SHP77 (cell line): Measurements from ENCODE around the gene GCLM.
"Not testable (repeated sequence)": the region's sequence is repeated elsewhere in the genome, so short reads cannot be mapped to it uniquely, and the experiment has no call there.

ENCODE experiments used
- DNase-seq, 2 experiments: peaks; one replicate each; lab custom pipeline; 2025; lab: John Stamatoyannopoulos, UW

The GCLM gene

GRCh38 chr1:93909146-93910050, at the start of gene GCLM:
Gene GCLM, minus strand, starts transcription at chr1:93909430. Its CDS starts 267 bp downstream, at chr1:93909163.
- DNase-seq, result peak; percentile 84 to 85

DNA sequence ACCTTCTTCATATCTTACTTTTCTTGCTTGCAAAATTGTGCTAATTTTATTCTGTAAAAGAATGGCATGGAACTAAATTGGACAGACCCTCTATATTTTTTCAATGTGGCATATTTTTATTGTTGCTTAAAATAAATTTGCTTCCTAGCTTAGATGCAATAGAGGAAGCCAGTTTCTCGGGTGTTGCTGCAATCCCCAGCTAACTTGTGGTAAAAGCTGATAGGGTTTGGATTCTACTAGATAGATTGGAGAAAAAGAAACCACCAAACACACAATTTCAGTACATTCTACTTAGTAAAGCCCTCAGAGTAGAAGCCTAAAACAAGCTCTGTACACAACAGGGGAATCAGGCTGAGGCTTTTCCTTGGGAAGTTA, 49.5 kb upstream of the GCLM start:
- no peak for DNase-seq

- no peak for DNase-seq
Observed at GRCh38 chr1:93958032-93958725, 48.9 kb upstream of the GCLM start.

DNA sequence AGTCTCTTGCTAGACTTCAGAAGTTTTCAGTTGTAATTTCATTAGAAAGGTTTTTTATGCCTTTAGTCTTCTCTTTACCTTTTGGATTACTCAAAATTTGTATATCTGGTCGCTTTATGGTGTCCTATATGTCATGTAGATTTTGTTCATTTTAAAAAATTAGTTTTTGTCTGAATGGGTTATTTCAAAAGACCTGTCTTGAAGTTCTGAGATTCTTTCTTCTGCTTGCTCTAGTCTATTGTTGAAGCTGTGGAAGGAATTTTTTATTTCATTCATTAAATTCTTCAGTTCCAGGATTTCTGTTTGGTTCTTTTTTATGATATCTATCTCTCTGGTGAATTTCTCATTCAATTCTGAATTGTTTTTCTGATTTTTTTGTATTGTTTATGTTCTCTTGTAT, 46.5 kb upstream of the GCLM start:
- no peak for DNase-seq

DNA sequence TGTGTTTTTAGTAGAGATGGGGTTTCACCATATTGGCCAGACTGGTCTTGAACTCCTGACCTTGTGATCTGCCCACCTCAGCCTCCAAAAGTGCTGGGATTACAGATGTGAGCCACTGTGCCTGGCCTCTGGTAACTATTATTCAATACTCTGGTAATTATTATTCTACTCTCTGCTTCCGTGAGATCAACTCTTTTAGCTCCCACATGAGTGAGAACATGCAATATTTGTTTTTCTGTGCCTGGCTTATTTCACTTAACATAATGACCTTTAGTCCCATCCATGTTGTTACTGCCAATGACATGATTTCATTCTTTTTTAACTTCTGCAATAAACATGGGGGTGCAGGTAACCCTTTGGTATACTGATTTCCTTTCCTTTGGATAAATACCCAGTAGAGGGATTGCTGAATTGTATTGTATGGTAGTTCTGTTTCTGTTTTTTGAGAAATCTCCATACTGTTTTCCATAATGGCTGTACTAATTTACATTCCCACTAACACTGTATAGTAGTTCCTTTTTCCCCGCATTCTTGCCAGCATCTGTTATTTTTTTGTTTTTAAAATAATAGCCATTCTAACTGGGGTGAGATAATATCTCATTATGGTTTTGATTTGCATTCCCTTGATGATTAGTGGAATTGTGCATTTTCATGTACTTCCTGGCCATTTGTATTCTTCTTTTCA, 37.9 kb upstream of the GCLM start:
- DNase-seq, result not testable (repeated sequence)

- DNase-seq, result no peak
Observed at GRCh38 chr1:93938461-93939145, 29.4 kb upstream of the GCLM start.

DNA sequence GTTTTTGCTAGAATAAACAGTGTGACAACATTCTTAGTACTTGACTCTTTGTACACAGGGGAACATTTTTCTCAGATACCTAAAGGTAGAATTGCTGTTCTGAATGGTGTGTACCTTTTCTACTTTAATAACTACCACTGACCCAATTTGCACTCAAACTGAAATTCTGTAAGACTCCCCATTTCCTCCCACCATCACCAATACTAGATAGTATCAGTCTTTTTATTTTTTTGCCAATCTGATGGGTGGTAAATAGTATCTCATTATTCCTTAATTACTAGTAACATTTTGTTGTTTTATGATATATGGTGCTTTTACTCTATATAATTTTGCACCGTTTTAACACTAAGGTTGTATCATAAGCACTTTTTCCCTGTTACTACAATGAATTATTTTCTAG, 28.8 kb upstream of the GCLM start:
- no peak for DNase-seq

DNA sequence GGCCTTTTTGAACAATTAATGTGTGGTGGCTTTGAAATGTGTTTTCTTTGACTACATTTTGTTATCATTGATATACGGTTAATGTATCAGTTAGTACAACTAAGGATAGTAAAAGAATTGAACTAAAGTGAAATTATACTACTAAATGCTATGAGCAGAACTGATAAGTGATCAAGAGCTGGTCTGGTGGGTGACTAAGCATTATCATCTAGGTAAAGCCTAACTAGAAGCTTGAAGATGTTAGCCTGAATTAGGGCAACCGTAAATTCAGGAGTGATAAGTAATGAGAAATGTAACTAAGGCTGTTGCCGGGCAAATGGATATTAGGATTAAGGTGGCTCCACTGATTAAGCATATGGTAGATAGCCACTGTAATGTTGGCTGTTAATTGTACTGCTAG, 16.0 kb upstream of the GCLM start:
- DNase-seq, result no peak

DNA sequence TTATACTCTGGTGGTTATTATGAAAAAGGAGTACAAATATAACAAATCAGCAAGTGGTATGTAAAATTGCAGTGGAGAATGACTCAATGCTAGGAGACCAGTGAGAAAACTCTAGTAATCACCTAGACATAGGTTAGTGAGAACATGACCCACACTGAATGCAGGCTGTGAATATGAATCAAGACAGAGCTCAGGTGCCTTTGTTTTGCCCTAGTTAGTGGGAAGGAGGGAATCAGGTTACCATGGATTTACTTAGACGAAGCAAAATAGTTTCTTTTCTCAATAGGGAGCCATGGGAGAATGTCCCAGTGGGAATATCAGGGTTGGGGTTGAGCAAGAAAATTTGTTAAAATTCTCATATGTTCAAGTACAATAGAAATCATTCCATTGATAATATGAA, 10.6 kb upstream of the GCLM start:
- no peak for DNase-seq

DNA sequence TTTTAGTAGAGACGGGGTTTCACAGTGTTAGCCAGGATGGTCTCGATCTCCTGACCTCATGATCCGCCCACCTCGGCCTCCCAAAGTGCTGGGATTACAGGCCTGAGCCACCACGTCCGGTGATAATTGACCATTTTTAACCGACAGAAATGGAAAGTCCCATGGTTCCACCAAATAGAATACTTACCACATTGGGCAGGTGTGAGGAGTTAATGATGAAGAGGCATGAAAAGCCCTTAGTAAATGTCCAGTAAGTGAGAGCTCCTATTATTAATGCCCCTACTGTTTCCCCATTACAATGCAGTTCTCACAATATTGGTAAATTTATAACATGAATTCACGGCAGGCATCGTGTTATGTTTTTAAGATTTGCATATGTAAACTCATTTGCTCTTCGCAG, 8.1 kb upstream of the GCLM start:
- no peak for DNase-seq

GRCh38 chr1:93910880-93911279, 1.6 kb upstream of the GCLM start:
- DNase-seq, result not testable (repeated sequence)

DNA sequence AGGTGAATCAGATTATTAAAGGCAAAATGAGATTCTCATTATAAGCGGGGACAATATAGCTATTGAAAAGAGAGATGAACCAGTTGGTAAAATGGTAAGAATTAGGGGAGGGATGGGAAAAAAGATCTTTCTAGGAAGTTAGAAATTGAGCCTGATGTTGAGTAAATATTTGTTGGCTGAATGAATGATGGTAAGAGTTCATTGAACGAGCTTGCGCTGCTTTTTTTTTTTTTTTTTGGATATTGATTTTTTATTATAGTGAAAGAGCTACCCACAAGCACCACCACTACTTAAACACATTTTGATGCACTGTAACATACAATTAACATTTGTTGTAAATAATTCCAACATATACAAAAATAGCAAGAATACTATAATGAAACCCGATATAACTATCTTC, 1.1 kb upstream of the GCLM start:
- DNase-seq, result no peak

DNA sequence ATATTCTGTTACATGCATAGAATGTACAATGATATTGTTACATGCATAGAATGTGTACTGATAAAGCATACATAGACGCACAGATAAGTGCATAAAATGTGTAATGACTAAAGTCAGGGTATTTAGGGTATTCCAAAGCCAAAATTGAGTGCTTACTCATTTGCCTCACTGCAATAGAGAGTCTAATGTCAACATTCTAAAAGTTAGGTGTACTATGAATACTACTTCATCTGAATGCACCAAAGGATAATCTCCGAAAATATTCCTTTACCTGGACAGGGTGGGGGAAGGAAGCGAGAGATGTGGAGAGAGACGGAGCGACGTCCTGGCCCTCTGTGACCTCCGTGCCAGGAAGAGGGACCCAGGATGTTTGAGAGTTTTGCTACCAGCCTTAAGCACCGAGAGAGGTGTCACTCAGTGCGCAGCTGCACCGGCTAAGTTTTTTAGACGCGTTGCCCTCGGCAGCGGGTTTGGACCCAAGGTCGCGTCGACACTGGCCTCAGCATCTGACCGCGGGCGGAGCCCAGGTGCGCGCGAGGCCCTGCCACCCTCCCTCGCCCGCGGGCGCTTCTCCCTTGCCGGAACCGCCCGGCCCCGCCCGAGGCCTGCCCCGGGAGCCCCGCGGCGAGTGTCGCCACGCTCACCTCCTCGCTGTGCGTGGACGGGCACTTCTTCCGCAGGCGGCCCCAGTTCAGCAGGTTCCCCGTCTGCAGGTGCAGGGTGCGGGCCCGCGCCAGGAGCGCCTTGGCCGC, 660 bp downstream of the GCLM start:
- DNase-seq, result no peak

- DNase-seq, result peak in 1 of 2 experiments; percentile 2
Observed at GRCh38 chr1:93907718-93908117, 1.5 kb downstream of the GCLM start.

- no peak for DNase-seq
Observed at GRCh38 chr1:93906480-93906879, 2.8 kb downstream of the GCLM start.

DNA sequence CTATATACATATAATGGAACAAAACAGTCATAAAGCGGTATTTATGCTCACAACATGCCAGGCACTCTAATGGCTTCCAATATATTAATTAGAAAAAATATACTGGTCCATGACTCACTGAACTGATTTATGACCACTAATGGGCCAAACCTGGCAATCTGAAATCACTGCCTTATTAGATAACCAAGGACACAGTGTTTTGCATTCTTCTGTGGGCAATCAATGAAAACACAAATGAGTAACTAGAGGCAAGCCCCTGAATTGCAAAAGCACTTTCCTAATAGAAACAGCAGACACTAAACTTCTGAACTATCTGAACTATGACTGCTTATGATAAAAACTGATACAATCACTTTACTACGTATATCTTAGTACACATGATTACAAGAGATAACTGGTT, 3.5 kb downstream of the GCLM start:
- DNase-seq, result no peak

GRCh38 chr1:93905051-93905450, 4.2 kb downstream of the GCLM start:
- DNase-seq, result no peak

DNA sequence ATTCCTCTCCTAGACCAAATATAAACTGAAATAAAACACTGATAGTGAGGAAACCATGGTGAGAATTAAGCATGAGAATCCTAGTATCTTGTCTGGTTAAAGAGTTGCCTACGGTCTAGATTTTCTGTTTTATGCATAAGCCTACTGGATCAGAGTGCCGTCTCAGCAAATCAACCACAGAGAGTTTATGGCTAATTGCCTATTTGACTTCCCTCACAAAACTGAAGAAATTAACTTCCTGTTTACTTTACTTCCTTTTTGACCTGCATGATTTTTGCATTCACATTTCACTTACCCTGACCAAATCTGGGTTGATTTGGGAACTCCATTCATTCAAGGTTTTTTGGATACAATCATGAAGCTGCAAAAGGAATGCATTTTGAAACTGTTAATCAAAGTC, 5.0 kb downstream of the GCLM start:
- DNase-seq, result no peak

DNA sequence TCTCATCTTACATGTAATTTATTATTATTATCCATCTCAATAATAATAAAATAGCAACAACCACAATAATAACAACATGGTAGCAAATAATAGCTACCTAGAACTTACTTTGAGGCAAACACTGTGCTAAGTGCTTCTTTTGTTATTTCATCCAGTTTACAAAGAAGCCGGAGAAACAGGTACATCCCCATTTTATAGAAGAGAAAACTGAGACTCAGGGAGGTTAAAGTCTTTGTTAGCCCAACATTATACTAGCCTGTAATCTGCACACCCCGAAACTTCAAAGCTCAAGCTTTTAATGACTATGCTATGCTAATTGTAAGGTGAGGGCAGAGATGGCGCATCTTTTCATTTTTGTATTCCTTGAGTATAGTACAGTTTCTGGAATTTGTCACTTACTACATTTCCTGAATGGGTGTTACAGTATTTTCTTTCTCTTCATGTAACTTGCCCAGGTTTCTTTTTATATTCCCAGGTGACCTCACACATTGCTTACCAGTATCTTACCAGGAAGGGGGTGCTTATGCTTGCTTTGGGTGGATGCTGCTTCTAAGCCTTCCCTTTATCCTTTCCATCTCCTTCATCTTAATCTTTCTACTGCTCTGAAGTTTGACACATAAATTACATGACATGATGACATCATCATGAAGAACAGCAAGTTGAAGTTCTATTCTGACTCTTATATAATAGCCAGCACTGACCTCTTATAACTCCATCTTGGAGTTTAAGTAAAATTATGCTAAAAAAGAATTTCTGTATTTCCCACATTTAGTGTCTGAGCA, 8.3 kb downstream of the GCLM start:
- DNase-seq, result no peak

GRCh38 chr1:93899543-93900207, 9.6 kb downstream of the GCLM start:
- no peak for DNase-seq
